Mesenchymal stem cell (in vitro differentiated cells and primary cell): ENCODE data around the gene ZNF728.
"Not testable (repeated sequence)": the region's sequence is repeated elsewhere in the genome, so short reads cannot be mapped to it uniquely, and the experiment has no call there.

Source experiments
- DNase-seq: peaks from one replicate; pipeline ENCODE4 v3.0.0-alpha.2; 2013
- H2AFZ ChIP-seq: one replicate; pipeline ENCODE4 v1.6.1; 2013; ENCODE audit warnings: low read depth, mild to moderate bottlenecking, control low read depth, inconsistent platforms, low read length, moderate library complexity
- H2AK5ac ChIP-seq: 2 replicates; pipeline ENCODE4 v1.6.1; 2013; ENCODE audit warnings: low read length, moderate library complexity, mild to moderate bottlenecking, inconsistent platforms; ENCODE audit not compliant: severe bottlenecking
- H2BK120ac ChIP-seq: one replicate; pipeline ENCODE4 v1.6.1; 2013; ENCODE audit warnings: low read depth, mild to moderate bottlenecking, inconsistent platforms, low read length, moderate library complexity
- H2BK12ac ChIP-seq, 2 experiments: one replicate each; pipeline ENCODE4 v1.6.1; 2013; ENCODE audit warnings: inconsistent platforms in 2 of 2, low read length in 2 of 2, mild to moderate bottlenecking in 2 of 2, moderate library complexity in 2 of 2, control low read depth in 1 of 2
- H2BK15ac ChIP-seq: one replicate; pipeline ENCODE4 v1.6.1; 2013; ENCODE audit warnings: mild to moderate bottlenecking, low read depth, inconsistent platforms; ENCODE audit not compliant: poor library complexity, severe bottlenecking
- H2BK5ac ChIP-seq: 2 replicates; pipeline ENCODE4 v1.6.1; 2013; ENCODE audit warnings: low read depth, mild to moderate bottlenecking, low read length, control low read depth, inconsistent platforms; ENCODE audit not compliant: poor library complexity, severe bottlenecking
- H3K14ac ChIP-seq, 2 experiments: one replicate each; pipeline ENCODE4 v1.6.1; 2013; ENCODE audit warnings: inconsistent platforms in 2 of 2, low read length in 2 of 2, control low read depth in 1 of 2, mild to moderate bottlenecking in 1 of 2, moderate library complexity in 1 of 2
- H3K18ac ChIP-seq, 2 experiments: one replicate each; pipeline ENCODE4 v1.6.1; 2013; ENCODE audit warnings: inconsistent platforms in 2 of 2, low read length in 2 of 2, control low read depth in 1 of 2, low read depth in 1 of 2, mild to moderate bottlenecking in 1 of 2
- H3K23ac ChIP-seq, 2 experiments: one replicate each; pipeline ENCODE4 v1.6.1; 2013; ENCODE audit warnings: inconsistent platforms in 2 of 2, low read length in 2 of 2, mild to moderate bottlenecking in 2 of 2, moderate library complexity in 2 of 2, control low read depth in 1 of 2
- H3K27ac ChIP-seq: 2 replicates; pipeline ENCODE4 v1.5.1; 2013; ENCODE audit warnings: mild to moderate bottlenecking, moderate library complexity, low read length, control low read depth, inconsistent platforms; ENCODE audit not compliant: poor library complexity, severe bottlenecking
- H3K27me3 ChIP-seq, 2 experiments: 2 replicates each; pipeline versions ENCODE4 v1.6.1 to v1.7.0; 2013; ENCODE audit warnings: low read length in 2 of 2, mild to moderate bottlenecking in 2 of 2, moderate library complexity in 2 of 2, control low read depth in 1 of 2, inconsistent platforms in 1 of 2; ENCODE audit not compliant: control insufficient read depth in 1 of 2, insufficient read depth in 1 of 2
- H3K36me3 ChIP-seq, 2 experiments: 2 replicates each; pipeline versions ENCODE4 v1.6.1 to v1.7.0; 2013; ENCODE audit warnings: low read length in 2 of 2, control low read depth in 1 of 2, inconsistent platforms in 1 of 2, low read depth in 1 of 2, mild to moderate bottlenecking in 1 of 2; ENCODE audit not compliant: insufficient read depth in 2 of 2, control insufficient read depth in 1 of 2
- H3K4ac ChIP-seq, 2 experiments: one replicate each; pipeline ENCODE4 v1.6.1; 2013; ENCODE audit warnings: inconsistent platforms in 2 of 2, low read length in 2 of 2, mild to moderate bottlenecking in 2 of 2, moderate library complexity in 2 of 2, control low read depth in 1 of 2, low read depth in 1 of 2
- H3K4me1 ChIP-seq: 2 replicates; pipeline ENCODE4 v1.6.1; 2013; ENCODE audit warnings: low read depth, low read length, control low read depth; ENCODE audit not compliant: control insufficient read depth, insufficient read depth
- H3K4me2 ChIP-seq: 2 replicates; pipeline ENCODE4 v1.6.1; 2013; ENCODE audit warnings: low read length, mild to moderate bottlenecking, inconsistent platforms; ENCODE audit not compliant: poor library complexity, severe bottlenecking
- H3K4me3 ChIP-seq, 2 experiments: 2 replicates each; pipeline versions ENCODE4 v1.5.1 to v1.7.0; 2013; ENCODE audit warnings: low read length in 2 of 2, mild to moderate bottlenecking in 2 of 2, control low read depth in 1 of 2, low read depth in 1 of 2; ENCODE audit not compliant: insufficient read depth in 1 of 2
- H3K79me1 ChIP-seq: replicated peaks from 2 replicates; pipeline ENCODE4 v1.6.1; 2013; ENCODE audit warnings: mild to moderate bottlenecking, control low read depth, low read length, inconsistent platforms; ENCODE audit not compliant: poor library complexity, severe bottlenecking
- H3K9ac ChIP-seq: 2 replicates; pipeline ENCODE4 v1.7.0; 2013; ENCODE audit warnings: mild to moderate bottlenecking, low read length, moderate library complexity
- H3K9me3 ChIP-seq: 2 replicates; pipeline ENCODE4 v1.7.0; 2013; ENCODE audit warnings: mild to moderate bottlenecking, low read length; ENCODE audit not compliant: control insufficient read depth
- H4K8ac ChIP-seq: one replicate; pipeline ENCODE4 v1.6.1; 2013; ENCODE audit warnings: inconsistent platforms, mild to moderate bottlenecking, low read length, moderate library complexity
- H4K91ac ChIP-seq: one replicate; pipeline ENCODE4 v1.6.1; 2013; ENCODE audit warnings: mild to moderate bottlenecking, low read length, inconsistent platforms
- WGBS: methylation state at CpG from one replicate; pipeline ENCODE4 v1.1.7; 2013; ENCODE audit warnings: mixed read lengths; 5-methylcytosine and 5-hydroxymethylcytosine counted together

Gene ZNF728

DNA sequence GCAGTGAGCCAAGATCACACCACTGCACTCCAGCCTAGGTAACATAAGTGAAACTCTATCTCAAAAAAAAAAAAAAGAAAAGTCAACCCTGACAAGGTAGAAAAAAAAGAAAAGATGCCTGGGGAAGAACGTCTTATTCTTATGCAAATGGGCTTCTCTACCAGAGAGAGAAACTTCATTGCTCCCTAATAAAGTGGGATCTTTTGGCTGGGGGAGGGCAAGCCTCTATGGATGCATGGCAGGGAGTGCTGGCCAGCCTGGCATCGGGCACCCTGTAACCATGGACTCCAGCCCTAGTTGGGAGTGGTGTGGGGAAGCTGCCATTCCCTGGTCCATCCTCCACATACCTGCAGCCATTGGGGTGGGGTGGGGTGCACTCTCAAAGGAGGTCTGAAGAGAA, 30.7 kb upstream of the ZNF728 start:
- Histone ChIP-seq H3K14ac (no peak overlapping the region), H3K79me1 (no peaks in the 10 kb centered on the region), H3K9me3 (peaks cover 44% of the 10 kb centered on the region), H3K4me2 (no peak overlapping the region), H2BK120ac (no peak overlapping the region), H3K9ac (no peak overlapping the region), H3K23ac (no peak overlapping the region), H3K36me3 (no peaks in the 10 kb centered on the region), H2AK5ac (no peak overlapping the region), H3K4me3 (no peak overlapping the region), H2AFZ (no peak overlapping the region), H2BK5ac (no peak overlapping the region), H3K4ac (no peak overlapping the region), H3K27me3 (no peaks in the 10 kb centered on the region), H3K27ac (no peak overlapping the region), H2BK15ac (no peak overlapping the region), H3K4me1 (no peaks in the 10 kb centered on the region), H2BK12ac (no peak overlapping the region), H4K8ac (no peak overlapping the region), H4K91ac (no peak overlapping the region), H3K18ac (no peak overlapping the region)
- 48% methylated on average over 2 of the region's 2 CpGs for WGBS
- no peak for DNase-seq

DNA sequence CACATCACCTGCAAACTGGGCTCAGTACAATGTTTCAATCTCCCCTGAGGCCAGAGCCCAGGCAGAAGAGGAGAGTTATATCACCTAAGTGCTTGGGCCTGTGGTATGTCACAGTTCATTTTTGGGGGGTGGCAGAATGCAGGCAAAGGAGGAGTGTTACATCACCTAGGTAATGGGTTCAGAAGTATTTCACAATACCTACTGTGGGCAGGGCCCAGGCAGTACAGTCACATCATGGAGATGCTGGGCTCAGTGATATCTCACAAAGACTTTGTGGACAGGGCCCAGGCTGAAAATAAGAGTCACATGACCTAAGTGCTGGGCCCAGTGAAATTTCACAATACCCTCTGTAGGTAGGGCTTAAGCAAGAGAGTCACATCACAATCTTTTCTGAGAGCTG, 12.7 kb upstream of the ZNF728 start:
- Histone ChIP-seq H2AFZ (no peak overlapping the region), H3K4me3 (no peak overlapping the region), H3K36me3 (no peaks in the 10 kb centered on the region), H3K23ac (no peak overlapping the region), H2AK5ac (no peak overlapping the region), H3K14ac (no peak overlapping the region), H3K4me1 (no peaks in the 10 kb centered on the region), H2BK15ac (no peak overlapping the region), H3K27me3 (no peaks in the 10 kb centered on the region), H2BK120ac (no peak overlapping the region), H2BK5ac (no peak overlapping the region), H2BK12ac (no peak overlapping the region), H3K79me1 (no peaks in the 10 kb centered on the region), H3K9me3 (peaks cover 52% of the 10 kb centered on the region), H4K91ac (no peak overlapping the region), H4K8ac (no peak overlapping the region), H3K18ac (no peak overlapping the region), H3K9ac (no peak overlapping the region), H3K4me2 (no peak overlapping the region), H3K27ac (no peak overlapping the region), H3K4ac (no peak overlapping the region)
- DNase-seq = no peak

DNA sequence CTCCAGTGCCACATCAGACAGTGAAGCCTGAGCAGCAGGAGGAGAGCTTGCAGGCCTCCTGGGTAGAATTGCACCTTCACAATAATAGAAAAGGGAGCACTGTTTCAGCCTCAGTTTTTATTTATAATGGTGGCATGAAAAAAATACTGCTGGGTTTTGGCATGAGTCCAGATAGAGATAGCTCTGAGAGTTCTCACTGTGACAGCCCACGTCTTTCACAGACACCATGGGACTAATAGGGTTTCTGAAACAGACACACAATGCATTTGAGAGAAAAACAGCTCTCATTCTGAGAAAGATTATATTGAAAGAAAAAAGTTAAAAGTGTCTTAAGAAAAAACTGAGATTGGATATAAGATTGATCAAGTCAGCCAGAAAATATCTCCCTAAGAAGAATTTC, 8.0 kb downstream of the ZNF728 start:
- not testable (repeated sequence) for H2BK120ac ChIP-seq, H4K8ac ChIP-seq, H2BK5ac ChIP-seq, H4K91ac ChIP-seq, DNase-seq, H3K4ac ChIP-seq, H3K79me1 ChIP-seq, H3K27me3 ChIP-seq, H2AK5ac ChIP-seq, H3K4me1 ChIP-seq, H3K23ac ChIP-seq, H3K36me3 ChIP-seq, H3K9ac ChIP-seq, H2AFZ ChIP-seq, H2BK12ac ChIP-seq, H3K18ac ChIP-seq, H2BK15ac ChIP-seq, H3K14ac ChIP-seq, H3K4me2 ChIP-seq, H3K4me3 ChIP-seq, H3K27ac ChIP-seq
- WGBS = 10% methylated on average over 1 of the region's 1 CpG
- H3K9me3 ChIP-seq = peaks cover 51% of the 10 kb centered on the region

DNA sequence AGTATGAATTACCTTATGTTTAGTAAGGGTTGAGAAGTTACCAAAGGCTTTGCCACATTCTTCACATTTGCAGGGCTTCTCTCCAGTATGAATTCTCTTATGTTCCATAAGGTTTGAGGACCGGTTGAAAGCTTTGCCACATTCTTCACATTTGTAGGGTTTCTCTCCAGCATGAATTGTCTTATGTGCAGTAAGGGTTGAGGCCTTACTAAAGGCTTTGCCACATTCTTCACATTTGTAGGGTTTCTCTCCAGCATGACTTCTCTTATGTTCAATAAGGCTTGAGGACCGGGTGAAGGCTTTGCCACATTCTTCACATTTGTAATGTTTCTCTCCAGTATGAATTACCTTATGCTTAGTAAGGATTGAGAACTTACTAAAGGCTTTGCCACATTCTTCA, 26.7 kb downstream of the ZNF728 start:
- no peak overlapping the region for H3K18ac ChIP-seq
- no peak overlapping the region for H3K27ac ChIP-seq
- no peaks in the 10 kb centered on the region for H3K79me1 ChIP-seq
- no peaks in the 10 kb centered on the region for H3K27me3 ChIP-seq
- H2BK120ac ChIP-seq = no peak overlapping the region
- no peak overlapping the region for H2BK15ac ChIP-seq
- H2BK5ac ChIP-seq = no peak overlapping the region
- no peaks in the 10 kb centered on the region for H3K36me3 ChIP-seq
- H3K4me2 ChIP-seq = no peak overlapping the region
- 90% methylated on average over 1 of the region's 2 CpGs for WGBS
- peak overlapping the region in 1 of 2 experiments; percentile 41 for H3K4me3 ChIP-seq
- no peak overlapping the region for H4K8ac ChIP-seq
- no peak overlapping the region for H2AK5ac ChIP-seq
- H3K9me3 ChIP-seq = peaks cover 78% of the 10 kb centered on the region
- DNase-seq = no peak
- H3K14ac ChIP-seq = no peak overlapping the region
- no peak overlapping the region for H3K4ac ChIP-seq
- H3K9ac ChIP-seq = no peak overlapping the region
- H4K91ac ChIP-seq = no peak overlapping the region
- no peak overlapping the region for H2BK12ac ChIP-seq
- H2AFZ ChIP-seq = no peak overlapping the region
- no peaks in the 10 kb centered on the region for H3K4me1 ChIP-seq
- no peak overlapping the region for H3K23ac ChIP-seq
